ENCODE results near the gene DDX54.

DNA sequence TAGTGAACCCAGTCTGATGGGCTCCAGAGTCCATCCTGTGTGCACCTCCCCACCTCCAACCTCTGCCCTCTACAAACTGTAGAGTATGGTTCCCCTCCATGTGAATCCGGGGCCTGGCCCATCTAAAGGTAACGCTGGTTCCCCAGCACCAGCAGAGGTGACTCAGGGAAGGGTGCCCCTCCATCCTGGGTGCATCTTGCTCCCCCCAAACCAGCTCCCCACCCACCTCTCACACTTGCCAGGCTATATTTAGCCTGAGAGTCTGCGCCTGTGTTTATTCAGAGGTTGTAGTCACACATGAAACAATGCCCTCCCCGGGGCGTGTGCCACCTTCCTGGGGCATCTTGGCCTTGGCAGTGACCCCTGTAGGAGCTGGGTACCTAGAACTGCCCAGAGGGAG lies 75.9 kb downstream of the DDX54 start:
- no peak for TF ChIP-seq JUN (CRISPR knock-in tag; IDR thresholded peaks at IDR 0.05)
- TF ChIP-seq FOXK1 (CRISPR knock-in tag; IDR thresholded peaks at IDR 0.05): no peak
- TF ChIP-seq, protein P1, sequence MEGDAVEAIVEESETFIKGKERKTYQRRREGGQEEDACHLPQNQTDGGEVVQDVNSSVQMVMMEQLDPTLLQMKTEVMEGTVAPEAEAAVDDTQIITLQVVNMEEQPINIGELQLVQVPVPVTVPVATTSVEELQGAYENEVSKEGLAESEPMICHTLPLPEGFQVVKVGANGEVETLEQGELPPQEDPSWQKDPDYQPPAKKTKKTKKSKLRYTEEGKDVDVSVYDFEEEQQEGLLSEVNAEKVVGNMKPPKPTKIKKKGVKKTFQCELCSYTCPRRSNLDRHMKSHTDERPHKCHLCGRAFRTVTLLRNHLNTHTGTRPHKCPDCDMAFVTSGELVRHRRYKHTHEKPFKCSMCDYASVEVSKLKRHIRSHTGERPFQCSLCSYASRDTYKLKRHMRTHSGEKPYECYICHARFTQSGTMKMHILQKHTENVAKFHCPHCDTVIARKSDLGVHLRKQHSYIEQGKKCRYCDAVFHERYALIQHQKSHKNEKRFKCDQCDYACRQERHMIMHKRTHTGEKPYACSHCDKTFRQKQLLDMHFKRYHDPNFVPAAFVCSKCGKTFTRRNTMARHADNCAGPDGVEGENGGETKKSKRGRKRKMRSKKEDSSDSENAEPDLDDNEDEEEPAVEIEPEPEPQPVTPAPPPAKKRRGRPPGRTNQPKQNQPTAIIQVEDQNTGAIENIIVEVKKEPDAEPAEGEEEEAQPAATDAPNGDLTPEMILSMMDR (IDR thresholded peaks at IDR 0.05): no peak
- TF ChIP-seq, protein P2, sequence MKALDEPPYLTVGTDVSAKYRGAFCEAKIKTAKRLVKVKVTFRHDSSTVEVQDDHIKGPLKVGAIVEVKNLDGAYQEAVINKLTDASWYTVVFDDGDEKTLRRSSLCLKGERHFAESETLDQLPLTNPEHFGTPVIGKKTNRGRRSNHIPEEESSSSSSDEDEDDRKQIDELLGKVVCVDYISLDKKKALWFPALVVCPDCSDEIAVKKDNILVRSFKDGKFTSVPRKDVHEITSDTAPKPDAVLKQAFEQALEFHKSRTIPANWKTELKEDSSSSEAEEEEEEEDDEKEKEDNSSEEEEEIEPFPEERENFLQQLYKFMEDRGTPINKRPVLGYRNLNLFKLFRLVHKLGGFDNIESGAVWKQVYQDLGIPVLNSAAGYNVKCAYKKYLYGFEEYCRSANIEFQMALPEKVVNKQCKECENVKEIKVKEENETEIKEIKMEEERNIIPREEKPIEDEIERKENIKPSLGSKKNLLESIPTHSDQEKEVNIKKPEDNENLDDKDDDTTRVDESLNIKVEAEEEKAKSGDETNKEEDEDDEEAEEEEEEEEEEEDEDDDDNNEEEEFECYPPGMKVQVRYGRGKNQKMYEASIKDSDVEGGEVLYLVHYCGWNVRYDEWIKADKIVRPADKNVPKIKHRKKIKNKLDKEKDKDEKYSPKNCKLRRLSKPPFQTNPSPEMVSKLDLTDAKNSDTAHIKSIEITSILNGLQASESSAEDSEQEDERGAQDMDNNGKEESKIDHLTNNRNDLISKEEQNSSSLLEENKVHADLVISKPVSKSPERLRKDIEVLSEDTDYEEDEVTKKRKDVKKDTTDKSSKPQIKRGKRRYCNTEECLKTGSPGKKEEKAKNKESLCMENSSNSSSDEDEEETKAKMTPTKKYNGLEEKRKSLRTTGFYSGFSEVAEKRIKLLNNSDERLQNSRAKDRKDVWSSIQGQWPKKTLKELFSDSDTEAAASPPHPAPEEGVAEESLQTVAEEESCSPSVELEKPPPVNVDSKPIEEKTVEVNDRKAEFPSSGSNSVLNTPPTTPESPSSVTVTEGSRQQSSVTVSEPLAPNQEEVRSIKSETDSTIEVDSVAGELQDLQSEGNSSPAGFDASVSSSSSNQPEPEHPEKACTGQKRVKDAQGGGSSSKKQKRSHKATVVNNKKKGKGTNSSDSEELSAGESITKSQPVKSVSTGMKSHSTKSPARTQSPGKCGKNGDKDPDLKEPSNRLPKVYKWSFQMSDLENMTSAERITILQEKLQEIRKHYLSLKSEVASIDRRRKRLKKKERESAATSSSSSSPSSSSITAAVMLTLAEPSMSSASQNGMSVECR (CRISPR knock-in tag; IDR thresholded peaks at IDR 0.05; ENCODE audit: borderline replicate concordance): no peak

All from WTC11 (cell line).